ENCODE results near the gene P2RX1. TPM values are rescaled to one million over a fixed set of nuclear protein-coding genes. Genes with fewer than 3 reads are reported as not detected.

Gene P2RX1
- total RNA-seq, 1 donor, result 1.3 TPM

- no peak for DNase-seq (ENCODE audit: low read depth)
- H3K4me3 ChIP-seq (ENCODE audit: low read depth, low read length), result no peak overlapping the region
- no peak for TF ChIP-seq CTCF (IDR thresholded peaks at IDR 0.05; ENCODE audit: insufficient read depth, low read depth, low read length)
Observed at GRCh38 chr17:3851461-3852100, 64.7 kb downstream of the P2RX1 start.

GRCh38 chr17:3848229-3848835 lies 67.9 kb downstream of the P2RX1 start:
- TF ChIP-seq CTCF (IDR thresholded peaks at IDR 0.05; ENCODE audit: insufficient read depth, low read depth, low read length), result no peak
- H3K4me3 ChIP-seq (ENCODE audit: low read depth, low read length), result no peak overlapping the region
- no peak for DNase-seq (ENCODE audit: low read depth)

GRCh38 chr17:3847165-3847670 lies 69.0 kb downstream of the P2RX1 start:
- no peak for DNase-seq (ENCODE audit: low read depth)
- no peak overlapping the region for H3K4me3 ChIP-seq (ENCODE audit: low read depth, low read length)
- no peak for TF ChIP-seq CTCF (IDR thresholded peaks at IDR 0.05; ENCODE audit: insufficient read depth, low read depth, low read length)

Other genes starting within 250 kb of the P2RX1 start
- gene TAX1BP3, start 247.9 kb downstream of the P2RX1 start, total RNA-seq, result 215 and 228 TPM in 2 replicates
- 12.6 and 16.4 TPM in 2 replicates for gene EMC6, start 247.7 kb downstream of the P2RX1 start, total RNA-seq
- 0.32 and 2.2 TPM in 2 replicates for gene P2RX5, start 220.3 kb downstream of the P2RX1 start, total RNA-seq
- gene HASPIN, start 192.6 kb downstream of the P2RX1 start, total RNA-seq, result 5.5 and 6.9 TPM in 2 replicates
- 20.6 and 37.1 TPM in 2 replicates for gene ITGAE, start 115.3 kb downstream of the P2RX1 start, total RNA-seq
- gene NCBP3, start 70.2 kb downstream of the P2RX1 start, total RNA-seq, result 17.7 and 26.3 TPM in 2 replicates
- gene CAMKK1, start 23.4 kb downstream of the P2RX1 start, total RNA-seq, result 2.2 and 3.9 TPM in 2 replicates
- gene ATP2A3, start 48.0 kb upstream of the P2RX1 start, total RNA-seq, result 0.43 and 2.9 TPM in 2 replicates
- gene ZZEF1, start 226.6 kb upstream of the P2RX1 start, total RNA-seq, result 43.8 and 48.4 TPM in 2 replicates
- gene CYB5D2, start 226.7 kb upstream of the P2RX1 start, total RNA-seq, result 19.4 and 19.6 TPM in 2 replicates